ENCODE results near the gene TGM5. TPM values are rescaled to one million over a fixed set of nuclear protein-coding genes. Genes with fewer than 3 reads are reported as not detected.

The TGM5 gene
- total RNA-seq, 2 donors from 2014 or later = not detected

GRCh38 chr15:43211224-43211735 is 55.4 kb downstream of the TGM5 start:
- ATAC-seq (ENCODE audit: insufficient number of reproducible peaks, low FRiP score, low read depth) (no peak), DNase-seq (ENCODE audit: low spot score) (no peak)
- no peaks in the 10 kb centered on the region for H3K4me1 ChIP-seq (ENCODE audit: control insufficient read depth in 1 of 2, low read depth in 2 of 2)
- H3K4me3 ChIP-seq = no peak overlapping the region
- no peak overlapping the region for H3K27ac ChIP-seq
- TF ChIP-seq CTCF (IDR thresholded peaks at IDR 0.05) = no peak
- no peaks in the 10 kb centered on the region for H3K9me3 ChIP-seq
- no peaks in the 10 kb centered on the region for H3K36me3 ChIP-seq
- no peaks in the 10 kb centered on the region for H3K27me3 ChIP-seq (replicated peaks; ENCODE audit: insufficient read depth)

- DNase-seq (ENCODE audit: low spot score) (no peak), ATAC-seq (ENCODE audit: insufficient number of reproducible peaks, low FRiP score, low read depth) (no peak)
- Histone ChIP-seq H3K27ac (no peak overlapping the region), H3K4me1 (ENCODE audit: control insufficient read depth in 1 of 2, low read depth in 2 of 2) (no peaks in the 10 kb centered on the region), H3K4me3 (no peak overlapping the region), H3K9me3 (no peaks in the 10 kb centered on the region), H3K36me3 (no peaks in the 10 kb centered on the region), H3K27me3 (replicated peaks; ENCODE audit: insufficient read depth) (no peaks in the 10 kb centered on the region)
- no peak for TF ChIP-seq CTCF (IDR thresholded peaks at IDR 0.05)
Observed at GRCh38 chr15:43210807-43211206, 55.9 kb downstream of the TGM5 start.

GRCh38 chr15:43210172-43210745 is 56.5 kb downstream of the TGM5 start:
- Histone ChIP-seq H3K27ac (no peak overlapping the region), H3K36me3 (no peaks in the 10 kb centered on the region), H3K4me1 (ENCODE audit: control insufficient read depth in 1 of 2, low read depth in 2 of 2) (no peaks in the 10 kb centered on the region), H3K27me3 (replicated peaks; ENCODE audit: insufficient read depth) (no peaks in the 10 kb centered on the region), H3K4me3 (no peak overlapping the region), H3K9me3 (no peaks in the 10 kb centered on the region)
- no peak for ATAC-seq (ENCODE audit: insufficient number of reproducible peaks, low FRiP score, low read depth)
- DNase-seq (ENCODE audit: low spot score) = no peak
- TF ChIP-seq CTCF (IDR thresholded peaks at IDR 0.05) = no peak

- no peaks in the 10 kb centered on the region for H3K36me3 ChIP-seq
- no peaks in the 10 kb centered on the region for H3K4me1 ChIP-seq (ENCODE audit: control insufficient read depth in 1 of 2, low read depth in 2 of 2)
- no peaks in the 10 kb centered on the region for H3K9me3 ChIP-seq
- no peaks in the 10 kb centered on the region for H3K27me3 ChIP-seq (replicated peaks; ENCODE audit: insufficient read depth)
- DNase-seq (ENCODE audit: low spot score) (no peak), ATAC-seq (ENCODE audit: insufficient number of reproducible peaks, low FRiP score, low read depth) (no peak)
- no peak for TF ChIP-seq CTCF (IDR thresholded peaks at IDR 0.05)
- H3K4me3 ChIP-seq = no peak overlapping the region
- H3K27ac ChIP-seq = no peak overlapping the region
Observed at GRCh38 chr15:43209059-43209824, 57.5 kb downstream of the TGM5 start.

- TF ChIP-seq CTCF (IDR thresholded peaks at IDR 0.05) = no peak
- Histone ChIP-seq H3K4me3 (no peak overlapping the region), H3K9me3 (no peaks in the 10 kb centered on the region), H3K4me1 (ENCODE audit: control insufficient read depth in 1 of 2, low read depth in 2 of 2) (no peaks in the 10 kb centered on the region), H3K27ac (no peak overlapping the region), H3K36me3 (no peaks in the 10 kb centered on the region), H3K27me3 (replicated peaks; ENCODE audit: insufficient read depth) (no peaks in the 10 kb centered on the region)
- DNase-seq (ENCODE audit: low spot score) (no peak), ATAC-seq (ENCODE audit: insufficient number of reproducible peaks, low FRiP score, low read depth) (no peak)
Observed at GRCh38 chr15:43208052-43209002, 58.4 kb downstream of the TGM5 start.
